ENCODE results near the gene P2RY11.

P2RY11 gene

DNA sequence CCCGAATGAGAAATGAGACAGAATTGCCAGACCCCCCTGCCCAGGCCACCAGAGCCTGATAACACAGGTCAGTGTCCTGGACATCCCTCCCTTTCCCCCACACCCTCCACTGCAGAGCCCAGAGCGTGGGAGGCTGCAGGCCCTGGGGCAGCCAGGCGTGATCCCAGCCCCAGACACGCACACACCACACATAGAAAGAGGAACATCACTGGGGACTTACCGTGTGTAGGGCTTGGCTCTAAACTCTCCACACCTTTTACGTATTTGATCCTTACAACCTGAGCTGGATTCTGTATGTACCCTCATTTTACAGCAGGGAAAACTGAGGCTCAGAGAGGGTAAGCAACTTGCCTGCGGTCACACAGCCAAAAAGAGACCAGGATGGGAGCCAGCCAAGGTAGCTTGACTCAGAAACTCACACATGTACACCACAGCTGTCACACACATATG is 8.7 kb upstream of the P2RY11 start:
- Histone ChIP-seq H3K9me2 (replicated peaks; ENCODE audit: insufficient read depth, low read length) (no peaks in the 10 kb centered on the region), H3F3A (ENCODE audit: insufficient read depth) (peaks cover 19% of the 10 kb centered on the region), H3K36me3 (ENCODE audit: low read length) (no peaks in the 10 kb centered on the region), H2AFZ (ENCODE audit: low read depth, low read length, severe bottlenecking) (no peak overlapping the region), H3K9me3 (ENCODE audit: insufficient read depth, low read length) (no peaks in the 10 kb centered on the region), H3K4me3 (ENCODE audit: insufficient read depth, low read length, poor library complexity, severe bottlenecking) (peak overlapping the region; percentile 23), H3K4me2 (ENCODE audit: low read depth, low read length, poor library complexity, severe bottlenecking) (peak overlapping the region; percentile 59), H3K79me2 (ENCODE audit: insufficient read depth, low read length) (peaks cover 13% of the 10 kb centered on the region), H3K27ac (ENCODE audit: low read depth, low read length) (peak overlapping the region; percentile 91), H3K27me3 (ENCODE audit: low read length) (no peaks in the 10 kb centered on the region), H3K9ac (ENCODE audit: low read length) (peak overlapping the region; percentile 65), H4K20me1 (ENCODE audit: low read depth, low read length) (no peaks in the 10 kb centered on the region)
- no peak for TF ChIP-seq EZH2phosphoT487 (conservative IDR thresholded peaks at IDR 0.05; ENCODE audit: low read length)
- TF ChIP-seq, protein P1, sequence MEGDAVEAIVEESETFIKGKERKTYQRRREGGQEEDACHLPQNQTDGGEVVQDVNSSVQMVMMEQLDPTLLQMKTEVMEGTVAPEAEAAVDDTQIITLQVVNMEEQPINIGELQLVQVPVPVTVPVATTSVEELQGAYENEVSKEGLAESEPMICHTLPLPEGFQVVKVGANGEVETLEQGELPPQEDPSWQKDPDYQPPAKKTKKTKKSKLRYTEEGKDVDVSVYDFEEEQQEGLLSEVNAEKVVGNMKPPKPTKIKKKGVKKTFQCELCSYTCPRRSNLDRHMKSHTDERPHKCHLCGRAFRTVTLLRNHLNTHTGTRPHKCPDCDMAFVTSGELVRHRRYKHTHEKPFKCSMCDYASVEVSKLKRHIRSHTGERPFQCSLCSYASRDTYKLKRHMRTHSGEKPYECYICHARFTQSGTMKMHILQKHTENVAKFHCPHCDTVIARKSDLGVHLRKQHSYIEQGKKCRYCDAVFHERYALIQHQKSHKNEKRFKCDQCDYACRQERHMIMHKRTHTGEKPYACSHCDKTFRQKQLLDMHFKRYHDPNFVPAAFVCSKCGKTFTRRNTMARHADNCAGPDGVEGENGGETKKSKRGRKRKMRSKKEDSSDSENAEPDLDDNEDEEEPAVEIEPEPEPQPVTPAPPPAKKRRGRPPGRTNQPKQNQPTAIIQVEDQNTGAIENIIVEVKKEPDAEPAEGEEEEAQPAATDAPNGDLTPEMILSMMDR (IDR thresholded peaks at IDR 0.05; ENCODE audit: insufficient read depth, low read length, poor library complexity, severe bottlenecking) = no peak

DNA sequence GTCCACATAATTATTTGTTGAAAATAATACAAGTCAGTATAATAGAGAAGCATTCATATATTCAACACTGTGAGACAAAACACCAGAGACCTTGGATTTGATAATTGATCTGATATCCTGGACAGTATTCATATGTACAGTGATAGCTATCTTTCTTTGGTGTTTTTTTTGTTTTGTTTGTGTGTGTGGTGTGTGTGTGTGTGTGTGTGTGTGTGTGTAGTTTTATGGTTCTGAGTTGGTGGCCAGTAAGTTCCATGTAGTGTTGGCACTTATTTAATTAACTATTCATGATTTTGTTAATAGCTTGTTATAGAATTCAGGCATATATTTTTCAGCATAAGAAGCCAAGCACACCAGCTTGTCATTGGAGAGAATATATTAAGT is 7.4 kb upstream of the P2RY11 start:
- peak overlapping the region; percentile 47 for H3K4me2 ChIP-seq (ENCODE audit: low read depth, low read length, poor library complexity, severe bottlenecking)
- no peaks in the 10 kb centered on the region for H3K9me2 ChIP-seq (replicated peaks; ENCODE audit: insufficient read depth, low read length)
- TF ChIP-seq, protein P1 (IDR thresholded peaks at IDR 0.05; ENCODE audit: insufficient read depth, low read length, poor library complexity, severe bottlenecking) = no peak
- TF ChIP-seq EZH2phosphoT487 (conservative IDR thresholded peaks at IDR 0.05; ENCODE audit: low read length) = no peak
- H3K79me2 ChIP-seq (ENCODE audit: insufficient read depth, low read length) = peaks cover 19% of the 10 kb centered on the region
- no peak overlapping the region for H3K4me3 ChIP-seq (ENCODE audit: insufficient read depth, low read length, poor library complexity, severe bottlenecking)
- H3K27ac ChIP-seq (ENCODE audit: low read depth, low read length) = peak overlapping the region; percentile 81
- H3K9me3 ChIP-seq (ENCODE audit: insufficient read depth, low read length) = no peaks in the 10 kb centered on the region
- H3F3A ChIP-seq (ENCODE audit: insufficient read depth) = peaks cover 19% of the 10 kb centered on the region
- H3K9ac ChIP-seq (ENCODE audit: low read length) = peak overlapping the region; percentile 39; the same call in 1 of the 2 replicates
- no peaks in the 10 kb centered on the region for H4K20me1 ChIP-seq (ENCODE audit: low read depth, low read length)
- no peak overlapping the region for H2AFZ ChIP-seq (ENCODE audit: low read depth, low read length, severe bottlenecking)
- no peaks in the 10 kb centered on the region; the same call in 1 of the 2 replicates for H3K36me3 ChIP-seq (ENCODE audit: low read length)
- no peaks in the 10 kb centered on the region for H3K27me3 ChIP-seq (ENCODE audit: low read length)

DNA sequence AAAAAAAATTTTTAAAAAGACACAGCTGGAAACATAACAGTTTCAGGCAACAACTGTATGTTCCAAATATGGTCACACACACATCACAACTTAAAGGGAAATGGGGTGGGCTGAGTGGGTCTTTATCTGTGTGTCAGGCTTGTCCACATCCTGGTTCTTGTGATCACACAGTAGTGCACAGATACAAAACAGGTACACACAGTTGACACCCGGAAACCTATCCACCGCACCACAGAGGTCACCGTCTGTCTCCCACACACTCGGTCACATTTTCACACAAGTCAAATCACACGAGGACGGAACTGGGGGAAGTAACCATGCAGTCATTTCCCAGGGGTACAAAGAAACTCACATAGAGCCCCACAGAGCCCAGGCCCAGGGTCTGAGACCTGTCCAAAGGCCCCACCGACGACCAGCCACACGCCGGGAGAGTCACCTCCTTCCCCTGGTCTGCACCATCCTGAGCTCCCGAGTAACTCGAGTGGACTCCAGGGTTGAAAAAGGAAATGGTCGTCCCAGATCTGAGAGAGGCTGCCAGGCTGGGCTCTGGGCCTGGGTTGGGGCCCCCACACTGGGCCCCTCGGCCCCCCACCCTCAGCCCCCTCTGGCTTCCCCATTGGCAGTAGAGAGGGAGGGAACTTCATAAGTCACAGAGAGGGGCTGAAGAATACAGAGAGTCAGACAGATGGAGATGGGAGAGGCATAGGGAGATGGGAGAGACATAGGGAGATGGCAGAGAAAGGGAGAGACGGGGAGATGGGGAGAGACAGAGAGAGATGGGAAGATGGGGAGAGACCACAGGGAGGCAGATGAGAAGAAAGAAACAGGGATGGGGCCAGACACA is 6.6 kb upstream of the P2RY11 start:
- TF ChIP-seq, protein P1 (IDR thresholded peaks at IDR 0.05; ENCODE audit: insufficient read depth, low read length, poor library complexity, severe bottlenecking) = no peak
- TF ChIP-seq EZH2phosphoT487 (conservative IDR thresholded peaks at IDR 0.05; ENCODE audit: low read length) = no peak

More for the DNA sequence above, 6.6 kb upstream of the P2RY11 start:
- Histone ChIP-seq H3K4me3 (ENCODE audit: insufficient read depth, low read length, poor library complexity, severe bottlenecking) (no peak overlapping the region), H4K20me1 (ENCODE audit: low read depth, low read length) (no peaks in the 10 kb centered on the region), H3K27me3 (ENCODE audit: low read length) (no peaks in the 10 kb centered on the region), H3F3A (ENCODE audit: insufficient read depth) (peaks cover 19% of the 10 kb centered on the region), H3K9ac (ENCODE audit: low read length) (peak overlapping the region; percentile 39), H2AFZ (ENCODE audit: low read depth, low read length, severe bottlenecking) (no peak overlapping the region), H3K9me3 (ENCODE audit: insufficient read depth, low read length) (no peaks in the 10 kb centered on the region), H3K79me2 (ENCODE audit: insufficient read depth, low read length) (peaks cover 19% of the 10 kb centered on the region), H3K27ac (ENCODE audit: low read depth, low read length) (peak overlapping the region; percentile 81), H3K36me3 (ENCODE audit: low read length) (no peaks in the 10 kb centered on the region; the same call in 1 of the 2 replicates), H3K4me2 (ENCODE audit: low read depth, low read length, poor library complexity, severe bottlenecking) (peak overlapping the region; percentile 47), H3K9me2 (replicated peaks; ENCODE audit: insufficient read depth, low read length) (no peaks in the 10 kb centered on the region)
